ENCODE data around the gene COL2A1. TPM values are rescaled to one million over a fixed set of nuclear protein-coding genes. Genes with fewer than 3 reads are reported as not detected.

COL2A1 gene
- total RNA-seq, 1 donor from 2014 or later: not detected

GRCh38 chr12:48003226-48004052, 837 bp downstream of the COL2A1 start:
- no peaks in the 10 kb centered on the region for H3K9me3 ChIP-seq
- H3K27ac ChIP-seq: no peak overlapping the region
- intact Hi-C loops (cut with DNase I): no loop called here
- H3K4me3 ChIP-seq: no peak overlapping the region
- ATAC-seq: no peak
- H3K4me1 ChIP-seq: peaks cover 42% of the 10 kb centered on the region
- DNase-seq: no peak
- no peaks in the 10 kb centered on the region for H3K36me3 ChIP-seq
- TF ChIP-seq, protein P1, sequence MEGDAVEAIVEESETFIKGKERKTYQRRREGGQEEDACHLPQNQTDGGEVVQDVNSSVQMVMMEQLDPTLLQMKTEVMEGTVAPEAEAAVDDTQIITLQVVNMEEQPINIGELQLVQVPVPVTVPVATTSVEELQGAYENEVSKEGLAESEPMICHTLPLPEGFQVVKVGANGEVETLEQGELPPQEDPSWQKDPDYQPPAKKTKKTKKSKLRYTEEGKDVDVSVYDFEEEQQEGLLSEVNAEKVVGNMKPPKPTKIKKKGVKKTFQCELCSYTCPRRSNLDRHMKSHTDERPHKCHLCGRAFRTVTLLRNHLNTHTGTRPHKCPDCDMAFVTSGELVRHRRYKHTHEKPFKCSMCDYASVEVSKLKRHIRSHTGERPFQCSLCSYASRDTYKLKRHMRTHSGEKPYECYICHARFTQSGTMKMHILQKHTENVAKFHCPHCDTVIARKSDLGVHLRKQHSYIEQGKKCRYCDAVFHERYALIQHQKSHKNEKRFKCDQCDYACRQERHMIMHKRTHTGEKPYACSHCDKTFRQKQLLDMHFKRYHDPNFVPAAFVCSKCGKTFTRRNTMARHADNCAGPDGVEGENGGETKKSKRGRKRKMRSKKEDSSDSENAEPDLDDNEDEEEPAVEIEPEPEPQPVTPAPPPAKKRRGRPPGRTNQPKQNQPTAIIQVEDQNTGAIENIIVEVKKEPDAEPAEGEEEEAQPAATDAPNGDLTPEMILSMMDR (IDR thresholded peaks at IDR 0.05): no peak
- H3K27me3 ChIP-seq: peaks cover 90% of the 10 kb centered on the region

GRCh38 chr12:48002773-48003218, 1.5 kb downstream of the COL2A1 start:
- intact Hi-C loops (cut with DNase I): no loop called here
- no peaks in the 10 kb centered on the region for H3K9me3 ChIP-seq
- no peak overlapping the region for H3K27ac ChIP-seq
- peak; percentile 48 for ATAC-seq
- H3K4me1 ChIP-seq: peaks cover 42% of the 10 kb centered on the region
- TF ChIP-seq, protein P1 (IDR thresholded peaks at IDR 0.05): no peak
- H3K36me3 ChIP-seq: no peaks in the 10 kb centered on the region
- no peak for DNase-seq
- H3K27me3 ChIP-seq: peaks cover 91% of the 10 kb centered on the region
- H3K4me3 ChIP-seq: peak overlapping the region; percentile 3

GRCh38 chr12:48002414-48002730, 1.9 kb downstream of the COL2A1 start:
- ATAC-seq (no peak), DNase-seq (no peak)
- Histone ChIP-seq H3K4me3 (peak overlapping the region; percentile 44), H3K4me1 (peaks cover 42% of the 10 kb centered on the region), H3K27ac (no peak overlapping the region), H3K36me3 (no peaks in the 10 kb centered on the region), H3K27me3 (peaks cover 88% of the 10 kb centered on the region), H3K9me3 (no peaks in the 10 kb centered on the region)
- intact Hi-C loops (cut with DNase I): no loop called here
- TF ChIP-seq, protein P1 (IDR thresholded peaks at IDR 0.05): no peak

- H3K9me3 ChIP-seq: no peaks in the 10 kb centered on the region
- H3K4me1 ChIP-seq: peaks cover 42% of the 10 kb centered on the region
- TF ChIP-seq, protein P1 (IDR thresholded peaks at IDR 0.05): no peak
- no peak overlapping the region for H3K27ac ChIP-seq
- peaks cover 82% of the 10 kb centered on the region for H3K27me3 ChIP-seq
- ATAC-seq: peak; percentile 75
- H3K36me3 ChIP-seq: no peaks in the 10 kb centered on the region
- H3K4me3 ChIP-seq: peak overlapping the region; percentile 44
- intact Hi-C loops (cut with DNase I): no loop called here
- DNase-seq: no peak
These were observed 2.5 kb downstream of the COL2A1 start for GRCh38 chr12:48001505-48002413.

GRCh38 chr12:48000878-48001504, 3.3 kb downstream of the COL2A1 start:
- no peak for DNase-seq
- H3K4me3 ChIP-seq: peak overlapping the region; percentile 44
- H3K27ac ChIP-seq: no peak overlapping the region
- ATAC-seq: peak; percentile 75
- H3K36me3 ChIP-seq: no peaks in the 10 kb centered on the region
- TF ChIP-seq, protein P1 (IDR thresholded peaks at IDR 0.05): no peak
- intact Hi-C loops (cut with DNase I): no loop called here
- no peaks in the 10 kb centered on the region for H3K9me3 ChIP-seq
- peaks cover 47% of the 10 kb centered on the region for H3K4me1 ChIP-seq
- H3K27me3 ChIP-seq: peaks cover 74% of the 10 kb centered on the region
